Measurements from ENCODE around the gene COA8.

The COA8 gene

GRCh38 chr14:103613517-103613916 is 50.8 kb downstream of the COA8 start:
- peak; percentile 33 for TF ChIP-seq CTCF (IDR thresholded peaks at IDR 0.05; ENCODE audit: low read depth, low read length)
- no peak for DNase-seq (ENCODE audit: extremely low read depth, low read depth)

- no peak for DNase-seq (ENCODE audit: extremely low read depth, low read depth)
- TF ChIP-seq CTCF (IDR thresholded peaks at IDR 0.05; ENCODE audit: low read depth, low read length) = no peak
Measured at GRCh38 chr14:103616635-103617300, 54.0 kb downstream of the COA8 start.

- no peak for TF ChIP-seq CTCF (IDR thresholded peaks at IDR 0.05; ENCODE audit: low read depth, low read length)
- DNase-seq (ENCODE audit: extremely low read depth, low read depth) = no peak
Measured at GRCh38 chr14:103619057-103619456, 56.3 kb downstream of the COA8 start.

DNA sequence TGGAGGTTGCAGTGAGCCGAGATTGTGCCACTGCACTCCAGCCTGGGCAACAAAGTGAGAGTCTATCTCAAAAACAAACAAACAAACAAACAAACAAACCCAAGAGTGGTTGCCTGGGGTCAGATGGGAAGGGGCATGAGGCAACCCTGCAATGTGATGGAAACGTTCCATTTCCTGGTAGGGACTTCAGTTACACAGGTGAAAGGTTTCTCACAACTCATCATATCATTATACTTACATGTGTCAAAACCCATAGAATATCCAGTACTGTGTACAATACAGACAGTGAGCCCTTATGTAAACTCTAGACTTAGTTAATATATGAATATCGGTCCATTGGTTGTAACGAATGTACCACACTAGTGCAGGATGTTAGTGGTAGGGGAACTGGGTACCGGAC is 59.1 kb downstream of the COA8 start:
- no peak for DNase-seq (ENCODE audit: extremely low read depth, low read depth)
- TF ChIP-seq CTCF (IDR thresholded peaks at IDR 0.05; ENCODE audit: low read depth, low read length) = no peak

DNA sequence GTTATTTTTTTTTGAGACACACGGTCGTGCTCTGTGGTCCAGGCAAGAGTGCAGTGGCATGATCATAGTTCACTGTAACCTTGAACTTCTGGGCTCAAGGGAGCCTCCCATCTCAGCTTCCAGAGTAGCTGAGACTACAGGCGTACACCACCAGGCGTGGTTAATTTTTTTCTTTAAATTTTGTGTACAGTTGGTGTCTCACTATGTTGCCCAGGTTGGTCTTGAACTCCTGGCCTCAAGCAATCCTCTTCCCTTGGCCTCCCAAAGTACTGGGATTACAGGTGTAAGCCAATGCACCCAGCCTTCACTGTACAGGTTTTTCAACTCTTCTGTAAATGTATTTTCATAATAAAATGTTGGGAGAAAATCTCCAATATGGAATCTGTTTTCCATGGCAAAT is 60.5 kb downstream of the COA8 start:
- TF ChIP-seq CTCF (IDR thresholded peaks at IDR 0.05; ENCODE audit: low read depth, low read length) = no peak
- DNase-seq (ENCODE audit: extremely low read depth, low read depth) = no peak

- no peak for DNase-seq (ENCODE audit: extremely low read depth, low read depth)
- no peak for TF ChIP-seq CTCF (IDR thresholded peaks at IDR 0.05; ENCODE audit: low read depth, low read length)
Measured at GRCh38 chr14:103623883-103624482, 61.2 kb downstream of the COA8 start.

DNA sequence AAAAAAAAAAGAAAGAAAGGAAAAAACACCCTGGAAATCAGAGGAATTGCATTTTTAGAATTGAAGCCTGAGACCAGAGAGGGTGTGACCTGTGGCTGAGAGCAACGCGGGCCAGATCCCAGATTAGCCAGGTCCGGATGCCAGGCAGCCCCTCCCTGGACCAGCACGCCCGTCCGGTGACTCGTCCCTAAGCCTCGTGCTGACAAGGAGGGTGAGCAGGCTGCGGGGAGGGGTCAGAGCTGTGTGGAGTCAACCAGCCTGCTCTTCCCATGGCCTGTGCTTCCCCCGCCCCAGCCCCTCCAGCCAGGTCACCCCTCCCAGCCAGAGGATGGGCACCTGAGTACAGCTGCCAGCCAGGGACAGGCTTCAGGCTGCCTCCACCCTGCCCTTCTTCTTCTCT is 62.1 kb downstream of the COA8 start:
- no peak for TF ChIP-seq CTCF (IDR thresholded peaks at IDR 0.05; ENCODE audit: low read depth, low read length)
- DNase-seq (ENCODE audit: extremely low read depth, low read depth) = peak; percentile 41

All from AG09319 (cell line).